ENCODE measurements around the gene PRKN. TPM values are rescaled to one million over a fixed set of nuclear protein-coding genes. Genes with fewer than 3 reads are reported as not detected.

The PRKN gene
- total RNA-seq, 1 donor from 2014 or later, result 5.7 TPM

GRCh38 chr6:162631546-162631945 is 96.0 kb downstream of the PRKN start:
- no peak for TF ChIP-seq CTCF (IDR thresholded peaks at IDR 0.05)
- Mint-ChIP-seq H3K27ac (ENCODE audit: unreplicated experiment) (no peak overlapping the region), H3K4me1 (ENCODE audit: low read depth) (peaks cover 6% of the 10 kb centered on the region), H3K4me3 (ENCODE audit: unreplicated experiment) (no peak overlapping the region), H3K36me3 (ENCODE audit: low read depth) (peaks cover 11% of the 10 kb centered on the region), H3K9me3 (ENCODE audit: low read depth) (peaks cover 13% of the 10 kb centered on the region), H3K27me3 (ENCODE audit: low read depth) (no peaks in the 10 kb centered on the region)
- no peak for DNase-seq (ENCODE audit: low spot score)

GRCh38 chr6:162630069-162630468 is 97.5 kb downstream of the PRKN start:
- DNase-seq (ENCODE audit: low spot score), result no peak
- TF ChIP-seq CTCF (IDR thresholded peaks at IDR 0.05), result no peak
- Mint-ChIP-seq H3K36me3 (ENCODE audit: low read depth) (peaks cover 11% of the 10 kb centered on the region), H3K27ac (ENCODE audit: unreplicated experiment) (no peak overlapping the region), H3K9me3 (ENCODE audit: low read depth) (peaks cover 13% of the 10 kb centered on the region), H3K4me3 (ENCODE audit: unreplicated experiment) (no peak overlapping the region), H3K4me1 (ENCODE audit: low read depth) (peaks cover 3% of the 10 kb centered on the region), H3K27me3 (ENCODE audit: low read depth) (no peaks in the 10 kb centered on the region)

GRCh38 chr6:162627825-162628224 is 99.7 kb downstream of the PRKN start:
- H3K27me3 Mint-ChIP-seq (ENCODE audit: low read depth), result no peaks in the 10 kb centered on the region
- H3K27ac Mint-ChIP-seq (ENCODE audit: unreplicated experiment), result no peak overlapping the region
- H3K4me1 Mint-ChIP-seq (ENCODE audit: low read depth), result peaks cover 5% of the 10 kb centered on the region
- no peak for DNase-seq (ENCODE audit: low spot score)
- peaks cover 9% of the 10 kb centered on the region for H3K36me3 Mint-ChIP-seq (ENCODE audit: low read depth)
- H3K4me3 Mint-ChIP-seq (ENCODE audit: unreplicated experiment), result no peak overlapping the region
- peaks cover 13% of the 10 kb centered on the region for H3K9me3 Mint-ChIP-seq (ENCODE audit: low read depth)
- no peak for TF ChIP-seq CTCF (IDR thresholded peaks at IDR 0.05)

- Mint-ChIP-seq H3K27me3 (ENCODE audit: low read depth) (no peaks in the 10 kb centered on the region), H3K9me3 (ENCODE audit: low read depth) (peaks cover 13% of the 10 kb centered on the region), H3K27ac (ENCODE audit: unreplicated experiment) (no peak overlapping the region), H3K36me3 (ENCODE audit: low read depth) (peaks cover 9% of the 10 kb centered on the region), H3K4me1 (ENCODE audit: low read depth) (peaks cover 9% of the 10 kb centered on the region), H3K4me3 (ENCODE audit: unreplicated experiment) (no peak overlapping the region)
- TF ChIP-seq CTCF (IDR thresholded peaks at IDR 0.05), result no peak
- no peak for DNase-seq (ENCODE audit: low spot score)
Measured at GRCh38 chr6:162627362-162627761, 100.2 kb downstream of the PRKN start.

- Mint-ChIP-seq H3K27me3 (ENCODE audit: low read depth) (no peaks in the 10 kb centered on the region), H3K9me3 (ENCODE audit: low read depth) (peaks cover 13% of the 10 kb centered on the region), H3K27ac (ENCODE audit: unreplicated experiment) (no peak overlapping the region), H3K4me1 (ENCODE audit: low read depth) (peaks cover 13% of the 10 kb centered on the region), H3K36me3 (ENCODE audit: low read depth) (peaks cover 9% of the 10 kb centered on the region), H3K4me3 (ENCODE audit: unreplicated experiment) (no peak overlapping the region)
- no peak for DNase-seq (ENCODE audit: low spot score)
- no peak for TF ChIP-seq CTCF (IDR thresholded peaks at IDR 0.05)
Measured at GRCh38 chr6:162626869-162627268, 100.7 kb downstream of the PRKN start.
